ENCODE data around the gene PCDH9. TPM values are rescaled to one million over a fixed set of nuclear protein-coding genes. Genes with fewer than 3 reads are reported as not detected.
"Not testable (repeated sequence)": the region's sequence is repeated elsewhere in the genome, so short reads cannot be mapped to it uniquely, and the experiment has no call there.

Gene PCDH9
- total and polyA plus RNA-seq, 8 donors: 0.46 to 3.8 (median 1.5) TPM

GRCh38 chr13:66634384-66634783 is 595.8 kb downstream of the PCDH9 start:
- FAIRE-seq (no peak), DNase-seq (no peak), ATAC-seq (no peak)
- no peaks in the 10 kb centered on the region for H3K9me3 ChIP-seq
- no peak overlapping the region for H3K4me3 ChIP-seq
- no peaks in the 10 kb centered on the region for H3K27me3 ChIP-seq
- TF ChIP-seq CTCF (IDR thresholded peaks at IDR 0.05): no peak
- intact Hi-C loops (cut with DNase I): no loop called here
- H3K27ac ChIP-seq: no peak overlapping the region
- H3K36me3 ChIP-seq: no peaks in the 10 kb centered on the region
- no peaks in the 10 kb centered on the region for H3K4me1 ChIP-seq

- Histone ChIP-seq H3K27ac (no peak overlapping the region), H3K36me3 (no peaks in the 10 kb centered on the region), H3K27me3 (no peaks in the 10 kb centered on the region), H3K9me3 (no peaks in the 10 kb centered on the region), H3K4me3 (no peak overlapping the region), H3K4me1 (no peaks in the 10 kb centered on the region)
- ATAC-seq (no peak), FAIRE-seq (no peak), DNase-seq (no peak)
- WGBS, 2 donors: 46% methylated on average over 4 of the region's 4 CpGs
- intact Hi-C loops (cut with DNase I): no loop called here
- no peak for TF ChIP-seq CTCF (IDR thresholded peaks at IDR 0.05)
Observed at GRCh38 chr13:66627512-66627911, 602.6 kb downstream of the PCDH9 start.

- WGBS, 2 donors: 84 to 92% methylated on average over 3 of the region's 3 CpGs
- FAIRE-seq: no peak
- ATAC-seq: no peak
- Histone ChIP-seq H3K27ac (no peak overlapping the region), H3K4me1 (no peaks in the 10 kb centered on the region), H3K27me3 (no peaks in the 10 kb centered on the region), H3K9me3 (no peaks in the 10 kb centered on the region), H3K4me3 (no peak overlapping the region), H3K36me3 (no peaks in the 10 kb centered on the region)
- no peak for TF ChIP-seq CTCF (IDR thresholded peaks at IDR 0.05)
- intact Hi-C loops (cut with DNase I): no loop called here
- DNase-seq: no peak
Observed at GRCh38 chr13:66624302-66624701, 605.8 kb downstream of the PCDH9 start.

GRCh38 chr13:66623129-66623820 is 606.9 kb downstream of the PCDH9 start:
- DNase-seq (no peak), ATAC-seq (no peak), FAIRE-seq (no peak)
- H3K27ac ChIP-seq: no peak overlapping the region
- H3K36me3 ChIP-seq: no peaks in the 10 kb centered on the region
- intact Hi-C loops (cut with DNase I): no loop called here
- H3K4me1 ChIP-seq: no peaks in the 10 kb centered on the region
- no peaks in the 10 kb centered on the region for H3K9me3 ChIP-seq
- no peaks in the 10 kb centered on the region for H3K27me3 ChIP-seq
- no peak overlapping the region for H3K4me3 ChIP-seq
- TF ChIP-seq CTCF (IDR thresholded peaks at IDR 0.05): no peak
- 76 to 84% methylated on average over 10 of the region's 10 CpGs for WGBS, 2 donors

- intact Hi-C loops (cut with DNase I); H3K4me1 ChIP-seq: not testable (repeated sequence)
Observed at GRCh38 chr13:66621906-66622447, 608.2 kb downstream of the PCDH9 start.

More at GRCh38 chr13:66621906-66622447, 608.2 kb downstream of the PCDH9 start:
- H3K9me3 ChIP-seq, FAIRE-seq, H3K27ac ChIP-seq, H3K36me3 ChIP-seq, H3K27me3 ChIP-seq, H3K4me3 ChIP-seq, ATAC-seq: not testable (repeated sequence)
- DNase-seq: peak in 2 of 6 donors; percentile 47 to 50
- 94 to 97% methylated on average over 31 of the region's 31 CpGs for WGBS, 2 donors
